ES-I3 (cell line): ENCODE measurements around the gene RNU1-2.
"Not testable (repeated sequence)": the region's sequence is repeated elsewhere in the genome, so short reads cannot be mapped to it uniquely, and the experiment has no call there.

Source experiments
- H3K36me3 ChIP-seq: 2 replicates; pipeline ENCODE4 v1.6.1; 2013; ENCODE audit warnings: mild to moderate bottlenecking, low read length, control low read depth, moderate library complexity; ENCODE audit not compliant: insufficient read depth
- H3K4me1 ChIP-seq: 2 replicates; pipeline ENCODE4 v1.6.1; 2013; ENCODE audit warnings: mild to moderate bottlenecking, control low read depth, low read length; ENCODE audit not compliant: insufficient read depth
- H3K9ac ChIP-seq: 2 replicates; pipeline ENCODE4 v1.6.1; 2013; ENCODE audit warnings: low read depth, mild to moderate bottlenecking, low read length, moderate library complexity
- H3K9me3 ChIP-seq: 2 replicates; pipeline ENCODE4 v1.6.1; 2013; ENCODE audit warnings: mild to moderate bottlenecking, low read length, moderate library complexity; ENCODE audit not compliant: control insufficient read depth, insufficient read depth

The RNU1-2 gene

DNA sequence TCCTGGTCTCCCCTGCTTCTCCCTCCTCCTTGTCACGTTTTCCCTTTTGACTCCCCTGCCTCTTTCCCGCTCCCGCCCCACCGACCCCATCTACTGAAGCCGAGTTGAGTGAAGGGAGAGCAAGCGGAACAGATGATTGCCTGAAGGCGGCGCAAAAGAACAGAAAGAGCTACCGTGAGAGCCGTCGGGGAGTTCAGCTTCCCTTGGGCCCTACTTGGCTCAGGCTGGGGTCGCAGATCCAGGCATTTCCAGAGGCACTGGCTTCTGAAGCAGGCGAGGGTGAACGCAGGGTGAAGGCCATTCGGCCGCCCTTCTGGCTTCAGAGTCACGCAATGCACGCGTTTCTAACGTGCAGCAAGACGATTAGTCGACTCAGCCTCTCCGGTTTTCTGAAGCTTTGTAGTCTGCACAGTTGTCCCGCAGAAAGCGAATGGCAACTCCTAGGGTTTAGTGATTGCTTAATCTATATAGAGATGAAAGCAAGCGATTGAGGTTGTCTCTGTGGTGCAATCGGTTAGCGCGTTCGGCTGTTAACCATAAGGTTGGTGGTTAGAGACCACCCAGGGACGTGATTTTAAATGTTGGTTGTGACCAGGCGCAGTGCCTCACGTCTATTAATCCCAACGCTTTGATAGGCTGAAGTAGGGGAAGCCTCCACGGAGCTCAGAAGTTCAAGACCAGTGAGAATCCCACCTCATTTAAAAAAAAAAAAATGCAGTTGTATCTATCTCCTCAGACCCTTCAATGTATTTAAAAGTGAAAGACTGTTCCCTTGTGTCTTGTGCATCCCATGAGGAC, 20.6 kb upstream of the RNU1-2 start:
- H3K9ac ChIP-seq: peak overlapping the region; percentile 37; the same call in 1 of the 2 replicates
- not testable (repeated sequence) for H3K9me3 ChIP-seq, H3K36me3 ChIP-seq, H3K4me1 ChIP-seq

DNA sequence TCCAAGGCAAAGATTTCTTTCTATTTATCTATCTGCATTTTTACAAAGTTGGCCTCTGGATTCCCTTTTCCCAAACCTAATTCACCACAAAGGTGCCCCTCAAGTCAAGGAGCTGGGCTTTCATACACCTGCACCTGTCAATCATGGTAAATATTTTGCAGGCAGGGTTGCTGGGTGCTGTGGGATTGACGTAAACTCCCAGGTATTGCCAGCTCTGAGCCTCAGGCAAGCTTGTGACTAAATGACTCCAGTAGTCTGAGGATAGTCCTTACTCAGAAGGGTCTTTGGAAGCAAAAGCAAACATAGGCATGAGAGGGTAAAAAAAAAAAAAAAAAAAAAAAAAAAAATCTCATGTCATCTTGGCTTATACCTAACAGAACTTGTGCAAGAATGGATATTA, 14.0 kb upstream of the RNU1-2 start:
- H3K4me1 ChIP-seq: not testable (repeated sequence)

DNA sequence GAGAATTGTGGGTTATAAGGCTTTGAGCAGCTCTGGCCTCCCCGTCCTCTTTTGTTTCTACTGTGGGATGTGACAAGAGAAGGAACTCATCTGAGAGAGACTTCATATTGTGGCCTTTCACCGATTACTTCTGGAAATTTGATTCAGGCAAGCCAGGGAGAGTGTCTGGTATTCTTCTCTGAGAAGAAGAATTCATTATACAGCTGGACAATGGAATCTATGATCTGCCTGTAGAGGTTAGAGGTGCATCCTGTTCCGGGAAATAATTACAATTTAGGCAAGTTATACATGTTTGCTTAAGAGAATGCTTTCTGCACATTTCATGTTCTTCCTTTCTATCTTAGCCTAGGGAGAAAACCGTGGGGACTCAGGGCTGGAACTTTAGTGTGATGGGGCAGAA, 12.8 kb upstream of the RNU1-2 start:
- Histone ChIP-seq H3K9me3 (no peaks in the 10 kb centered on the region), H3K9ac (no peak overlapping the region), H3K36me3 (no peaks in the 10 kb centered on the region), H3K4me1 (no peaks in the 10 kb centered on the region)

More for the DNA sequence above, 14.0 kb upstream of the RNU1-2 start:
- not testable (repeated sequence) for H3K9me3 ChIP-seq, H3K36me3 ChIP-seq, H3K9ac ChIP-seq

DNA sequence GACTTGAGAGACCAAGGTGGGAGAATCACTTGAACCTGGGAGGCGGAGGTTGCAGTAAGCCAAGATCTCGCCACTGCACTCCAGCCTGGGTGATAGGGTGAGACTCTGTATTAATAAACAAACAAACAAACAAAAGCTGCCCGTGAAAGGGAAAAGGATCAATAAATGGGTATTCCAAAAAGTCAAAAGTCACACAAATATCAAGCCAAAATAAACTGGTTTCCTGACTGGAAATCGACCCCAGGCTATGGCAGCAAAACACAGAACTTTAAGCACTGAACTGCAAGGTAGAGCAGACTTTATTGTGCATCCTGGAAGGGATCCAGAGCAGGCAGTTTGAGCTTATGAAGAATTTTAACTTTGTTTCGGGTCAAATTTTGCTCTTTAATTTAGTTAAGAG, 11.3 kb upstream of the RNU1-2 start:
- H3K9ac ChIP-seq: not testable (repeated sequence)

DNA sequence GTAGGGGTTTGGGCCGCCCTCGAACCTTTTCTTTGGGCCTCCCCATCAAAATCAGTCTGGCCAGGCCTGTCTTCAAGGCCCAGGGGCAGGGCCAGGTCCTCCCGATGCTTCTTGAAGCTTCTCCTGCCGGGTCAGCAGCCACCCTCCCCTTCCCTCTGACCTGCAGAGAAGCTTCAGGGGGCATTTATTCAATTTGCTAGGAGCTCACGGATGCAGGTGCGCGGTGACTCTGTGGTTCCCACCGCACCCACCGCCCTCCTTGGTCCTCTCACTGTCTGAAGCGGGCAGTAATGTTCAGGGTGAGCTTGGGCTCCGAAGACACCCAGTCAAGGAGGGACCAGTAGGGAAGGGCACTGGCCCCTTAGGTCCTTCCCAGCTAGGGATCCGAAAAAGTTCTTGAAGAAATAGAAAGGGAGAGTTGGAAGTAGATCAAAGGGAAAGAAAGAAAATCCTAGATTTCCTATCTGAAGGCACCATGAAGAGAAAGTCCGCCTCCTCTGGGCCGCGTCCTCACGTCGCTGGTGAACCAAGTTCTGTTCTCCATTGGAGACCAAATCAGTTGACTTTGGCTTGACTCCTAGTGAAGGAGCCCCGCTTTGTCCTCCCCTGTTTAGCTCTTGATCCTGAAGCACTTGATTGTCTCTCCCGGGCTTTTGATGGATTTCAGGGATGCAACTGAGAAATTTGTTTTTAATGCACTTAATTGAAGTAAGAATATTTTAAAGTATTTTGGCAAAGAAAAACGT, 8.7 kb upstream of the RNU1-2 start:
- Histone ChIP-seq H3K9ac (no peak overlapping the region), H3K4me1 (no peaks in the 10 kb centered on the region), H3K9me3 (no peaks in the 10 kb centered on the region), H3K36me3 (no peaks in the 10 kb centered on the region)

More for the DNA sequence above, 11.3 kb upstream of the RNU1-2 start:
- H3K36me3 ChIP-seq, H3K9me3 ChIP-seq, H3K4me1 ChIP-seq: not testable (repeated sequence)

DNA sequence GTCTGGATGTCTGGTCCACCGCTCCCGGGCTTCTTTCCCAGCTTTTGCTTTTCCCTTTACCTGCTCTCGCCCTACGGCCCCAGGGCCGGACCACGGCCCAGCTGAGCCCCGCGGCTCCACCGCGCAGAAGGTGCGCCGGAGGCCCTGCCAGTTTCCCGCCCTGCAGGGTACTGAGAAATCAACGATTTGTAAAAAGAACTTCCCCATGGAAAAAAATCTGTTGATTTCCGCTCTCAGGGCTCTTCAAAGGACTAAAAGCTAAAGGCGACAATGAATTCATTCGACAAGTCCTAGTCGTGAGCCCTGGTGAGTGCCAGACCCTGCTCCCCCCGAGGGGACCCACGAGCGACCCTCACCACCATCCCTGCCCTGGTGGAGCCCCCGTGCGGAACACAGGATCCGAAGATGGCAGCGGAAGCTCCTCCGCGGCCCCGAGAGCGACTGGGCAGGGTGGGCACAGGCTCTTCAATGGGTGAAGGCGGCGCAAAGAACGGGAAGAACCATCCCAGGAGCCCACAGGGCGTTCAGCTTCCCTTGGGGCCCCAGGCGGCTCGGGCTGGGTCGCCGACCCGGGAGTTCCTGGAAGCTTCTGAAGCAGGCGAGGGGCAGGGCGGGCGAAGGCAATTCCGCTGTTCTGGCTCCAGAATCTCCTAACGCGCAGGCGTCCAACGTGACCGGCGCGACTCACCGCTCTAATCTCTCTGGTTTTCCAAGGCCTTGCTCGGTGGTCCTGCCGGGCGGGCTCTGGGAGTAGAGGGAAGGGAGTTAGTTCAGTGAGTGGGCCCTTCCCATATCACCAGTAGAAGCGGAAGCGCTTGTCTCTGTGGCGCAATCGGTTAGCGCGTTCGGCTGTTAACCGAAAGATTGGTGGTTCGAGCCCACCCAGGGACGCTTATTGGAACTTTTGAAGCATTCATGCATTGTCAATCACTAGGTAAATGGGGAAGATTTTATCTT, 6.6 kb upstream of the RNU1-2 start:
- Histone ChIP-seq H3K36me3 (no peaks in the 10 kb centered on the region), H3K9me3 (no peaks in the 10 kb centered on the region), H3K4me1 (no peaks in the 10 kb centered on the region), H3K9ac (peak overlapping the region; percentile 80)

DNA sequence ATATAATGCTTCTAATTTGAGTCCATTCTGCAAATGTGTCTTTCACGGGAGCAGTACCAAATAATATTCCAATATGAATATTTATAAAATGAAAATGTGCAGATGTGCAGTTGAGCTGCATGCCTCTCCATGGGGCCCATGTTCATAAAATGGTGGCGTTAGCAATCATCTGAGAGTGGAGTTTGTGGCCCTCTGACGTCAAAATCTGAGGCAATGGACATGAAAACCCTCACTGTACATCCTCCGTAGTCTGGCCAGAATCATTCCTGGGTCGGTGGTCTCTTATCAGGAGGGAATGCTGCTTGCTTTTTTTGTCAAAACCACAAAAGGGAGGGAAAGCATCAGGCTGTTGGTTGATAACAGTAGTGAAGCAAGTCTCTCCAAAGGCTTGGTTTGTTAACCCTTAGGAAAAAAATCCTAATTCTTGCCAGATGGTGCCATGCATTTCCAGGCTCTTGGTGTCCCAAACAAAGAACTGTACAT, 5.2 kb upstream of the RNU1-2 start:
- H3K4me1 ChIP-seq: not testable (repeated sequence)

DNA sequence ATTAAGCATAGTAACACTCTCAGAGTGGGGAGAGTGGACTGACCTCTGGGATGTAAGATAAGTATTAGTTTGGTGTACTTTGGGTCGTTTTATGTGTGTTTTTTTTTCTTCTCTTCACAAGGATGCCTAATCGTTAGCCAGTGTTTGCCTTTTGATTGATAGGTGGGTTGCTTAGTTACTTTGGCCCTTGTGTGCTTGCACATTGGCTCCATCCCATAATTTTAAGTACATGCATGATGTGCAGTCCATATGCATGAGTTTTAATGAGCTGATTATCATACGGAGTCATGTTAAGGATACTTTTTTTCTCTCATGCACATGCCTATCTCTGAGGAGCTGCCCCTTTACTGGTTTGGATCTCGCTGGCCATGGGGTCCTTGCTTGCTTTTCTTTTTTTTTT, 4.7 kb upstream of the RNU1-2 start:
- not testable (repeated sequence) for H3K9me3 ChIP-seq, H3K36me3 ChIP-seq, H3K9ac ChIP-seq, H3K4me1 ChIP-seq

More for the DNA sequence above, 5.2 kb upstream of the RNU1-2 start:
- not testable (repeated sequence) for H3K9ac ChIP-seq, H3K9me3 ChIP-seq, H3K36me3 ChIP-seq

DNA sequence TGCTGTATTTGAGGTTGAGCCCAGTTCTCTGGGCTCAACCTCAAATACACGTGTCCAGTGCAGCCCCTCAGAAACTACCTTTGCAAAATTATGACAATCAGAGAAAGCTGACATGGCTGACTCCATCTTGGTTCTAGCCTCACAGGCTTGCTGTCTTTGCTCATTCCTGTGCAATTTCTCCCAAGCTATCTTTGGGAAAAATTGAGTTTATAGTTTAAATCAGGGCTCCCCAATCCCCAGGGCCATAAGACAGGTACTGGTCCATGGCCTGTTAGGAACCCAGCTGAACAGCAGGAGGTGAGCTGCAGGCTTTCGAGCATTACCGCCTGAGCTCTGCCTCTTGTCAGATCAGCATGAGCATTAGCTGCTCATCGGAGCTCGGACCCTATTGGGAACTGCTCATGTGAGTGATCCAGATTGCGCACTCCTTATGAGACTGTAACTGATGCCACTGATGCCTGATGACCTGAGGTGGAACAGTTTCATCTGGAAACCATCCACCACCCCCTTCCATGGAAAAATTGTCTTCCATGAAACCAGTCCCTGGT, 2.7 kb upstream of the RNU1-2 start:
- H3K9me3 ChIP-seq, H3K4me1 ChIP-seq, H3K9ac ChIP-seq, H3K36me3 ChIP-seq: not testable (repeated sequence)

DNA sequence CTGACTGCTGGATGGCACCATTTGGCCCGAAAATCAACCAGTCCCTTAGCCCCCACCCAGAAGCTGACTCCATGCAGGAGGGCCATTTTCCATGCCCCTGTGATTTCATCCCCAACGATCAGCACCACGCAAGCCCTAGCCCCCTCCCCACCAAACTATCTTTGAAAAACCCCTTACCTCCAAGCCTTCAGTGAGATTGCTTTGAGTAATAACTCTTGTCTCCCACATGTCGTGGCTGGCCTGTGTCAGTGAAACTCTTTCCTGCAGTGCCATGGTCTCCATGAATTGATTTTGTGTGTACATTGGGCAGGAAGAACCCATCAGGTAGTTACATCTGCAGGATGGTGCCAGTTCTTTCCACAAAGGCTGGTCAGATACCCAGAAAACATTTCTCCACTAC, 2.0 kb upstream of the RNU1-2 start:
- H3K9ac ChIP-seq, H3K9me3 ChIP-seq, H3K4me1 ChIP-seq, H3K36me3 ChIP-seq: not testable (repeated sequence)

DNA sequence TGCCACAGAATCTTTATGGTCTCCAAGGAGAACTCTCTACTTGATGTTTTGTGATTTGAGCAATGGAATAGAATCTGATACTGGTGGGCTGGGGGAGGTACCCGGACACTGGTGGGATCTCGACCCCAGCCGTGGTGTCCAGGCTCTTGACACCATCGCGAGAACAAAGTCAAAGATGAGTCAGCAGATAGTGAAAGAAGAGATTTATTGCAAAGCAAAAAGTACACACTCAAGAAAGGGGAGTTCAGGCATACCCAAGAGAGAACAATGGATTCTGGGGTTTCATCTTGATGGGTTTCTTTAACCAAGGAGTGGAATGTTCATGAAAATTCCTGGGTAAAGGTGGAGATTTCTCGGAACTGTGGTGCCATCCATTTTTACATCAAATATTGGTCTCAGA, 1.4 kb upstream of the RNU1-2 start:
- H3K9ac ChIP-seq, H3K4me1 ChIP-seq, H3K9me3 ChIP-seq, H3K36me3 ChIP-seq: not testable (repeated sequence)

DNA sequence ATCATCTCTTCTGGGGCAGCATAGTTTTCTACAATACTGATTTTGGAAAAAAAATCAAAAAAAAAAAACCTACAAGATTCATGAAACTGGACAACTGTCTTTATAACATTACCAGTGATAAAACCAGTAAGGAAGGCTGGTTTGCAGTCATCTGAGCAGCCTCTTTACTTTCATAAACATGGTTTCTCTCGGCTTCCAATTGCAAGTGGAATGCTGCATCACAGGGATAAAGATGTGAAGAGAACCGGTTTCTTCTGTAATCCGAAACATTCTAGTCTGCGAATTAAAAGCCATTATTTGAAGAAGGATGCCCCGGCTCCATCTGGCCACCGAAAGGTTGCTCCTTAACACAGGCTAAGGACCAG, 565 bp upstream of the RNU1-2 start:
- not testable (repeated sequence) for H3K36me3 ChIP-seq, H3K4me1 ChIP-seq, H3K9me3 ChIP-seq
- peak overlapping the region; percentile 34 for H3K9ac ChIP-seq

DNA sequence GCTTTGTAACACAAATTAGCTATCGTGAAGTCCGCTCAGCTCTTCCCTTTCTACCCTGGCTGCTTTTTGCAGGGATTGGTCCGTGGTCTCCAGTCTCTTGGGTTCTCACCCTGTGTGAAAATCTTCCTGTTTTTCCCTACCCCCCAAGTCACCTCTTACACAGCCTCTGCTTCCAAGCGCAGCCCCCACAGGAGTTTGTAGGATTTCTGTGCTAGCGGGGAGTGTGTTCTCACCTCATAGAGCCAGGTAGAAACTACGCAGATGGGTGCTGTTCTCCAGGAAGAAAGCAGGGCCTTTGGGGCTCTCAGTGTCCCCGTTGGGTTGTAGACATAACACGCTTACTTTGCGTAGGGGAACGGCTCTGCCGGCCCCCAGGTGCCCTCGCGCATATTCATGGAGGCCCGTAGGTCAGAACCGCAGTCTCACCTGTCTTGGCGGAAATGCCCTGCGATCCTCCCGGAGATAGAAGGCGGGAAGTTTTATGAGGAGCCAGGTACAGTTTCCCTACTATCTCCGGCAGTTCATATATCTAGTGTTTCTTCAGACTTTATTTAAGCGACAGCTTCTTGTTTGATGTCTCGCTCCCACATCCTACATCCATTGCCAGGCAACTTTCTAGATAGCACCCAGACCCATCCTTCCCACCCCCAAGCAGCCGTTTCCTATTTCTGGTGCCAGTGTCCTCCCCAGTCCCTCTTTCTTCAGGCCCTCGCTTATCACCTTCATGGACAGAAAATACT, 706 bp downstream of the RNU1-2 start:
- H3K4me1 ChIP-seq, H3K36me3 ChIP-seq, H3K9me3 ChIP-seq: not testable (repeated sequence)
- peak overlapping the region; percentile 40 for H3K9ac ChIP-seq

DNA sequence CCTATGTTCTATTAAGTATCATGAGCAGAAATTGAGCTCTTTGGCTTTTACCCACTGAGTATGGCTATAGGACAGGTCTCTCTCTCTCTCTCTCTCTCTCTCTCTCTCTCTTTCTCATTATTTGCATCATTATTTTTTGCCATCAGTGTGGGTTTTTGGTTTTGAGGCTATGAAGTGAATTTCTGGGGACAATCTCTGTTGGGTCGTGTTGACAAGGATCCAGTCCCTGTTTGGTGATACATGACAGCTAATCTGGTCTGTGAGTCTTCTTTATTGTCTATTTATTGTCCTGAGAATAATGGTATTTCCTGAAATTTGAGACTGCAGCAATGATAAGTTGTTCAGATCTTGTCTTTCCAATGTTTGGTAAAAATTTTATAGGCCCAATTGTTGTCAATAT, 1.9 kb downstream of the RNU1-2 start:
- not testable (repeated sequence) for H3K4me1 ChIP-seq, H3K36me3 ChIP-seq, H3K9me3 ChIP-seq, H3K9ac ChIP-seq
